IPS-18c (cell line): ENCODE data around the gene CKAP5.

Source experiments
- H3K4me3 ChIP-seq: 2 replicates; pipeline ENCODE4 v1.7.0; 2013; ENCODE audit warnings: low read depth, mild to moderate bottlenecking, low read length, moderate library complexity; ENCODE audit not compliant: insufficient read depth
- H3K9me3 ChIP-seq: one replicate; pipeline ENCODE4 v1.6.1; 2013; ENCODE audit warnings: mild to moderate bottlenecking, low read length, moderate library complexity; ENCODE audit not compliant: control insufficient read depth, insufficient read depth

CKAP5 gene

GRCh38 chr11:46743693-46744339, 102.3 kb downstream of the CKAP5 start:
- H3K4me3 ChIP-seq = no peak overlapping the region
- peaks cover 3% of the 10 kb centered on the region for H3K9me3 ChIP-seq

- H3K4me3 ChIP-seq = no peak overlapping the region
- H3K9me3 ChIP-seq = peaks cover 3% of the 10 kb centered on the region
These were observed 103.0 kb downstream of the CKAP5 start for GRCh38 chr11:46743043-46743442.

DNA sequence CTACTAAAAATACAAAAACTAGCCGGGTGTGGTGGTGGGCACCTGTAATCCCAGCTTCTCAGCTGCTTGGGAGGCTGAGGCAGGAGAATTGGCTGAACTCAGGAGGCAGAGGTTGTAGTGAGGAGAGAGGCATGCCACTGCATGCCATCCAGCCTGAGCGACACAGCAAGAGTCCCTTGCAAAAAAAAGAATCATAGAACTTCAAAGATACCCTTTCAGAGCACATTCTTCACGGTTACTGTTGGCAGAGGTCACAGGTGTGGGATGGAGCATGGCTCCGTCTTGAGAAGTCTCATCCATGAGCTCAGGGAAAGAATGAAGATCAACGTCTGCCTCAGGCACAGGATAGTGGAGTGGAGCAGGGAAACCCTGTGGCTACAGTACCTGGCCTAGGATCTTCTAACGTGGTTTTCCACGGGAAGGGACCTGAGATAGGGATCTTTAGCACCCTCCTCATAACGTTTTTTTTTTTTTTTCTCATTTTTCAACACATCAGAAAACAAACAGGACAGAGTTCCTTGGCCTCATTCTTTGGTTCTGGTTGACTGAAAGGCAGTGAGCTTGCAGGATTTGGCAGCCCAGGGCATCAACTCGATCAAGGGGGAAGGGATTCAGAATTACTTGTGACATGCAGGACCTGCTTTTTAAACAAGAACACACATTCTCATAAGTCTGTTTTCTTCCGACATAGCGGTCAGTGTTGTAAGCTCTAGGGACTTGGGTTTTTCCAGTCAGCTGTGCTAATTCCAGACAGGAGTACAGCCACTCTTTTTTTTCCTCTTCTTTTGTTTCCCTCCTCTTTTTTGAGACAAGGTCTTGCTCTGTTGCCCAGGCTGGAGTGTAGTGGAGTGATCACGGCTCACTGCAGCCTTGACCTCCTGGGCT, 104.2 kb downstream of the CKAP5 start:
- H3K4me3 ChIP-seq = no peak overlapping the region
- H3K9me3 ChIP-seq = peaks cover 3% of the 10 kb centered on the region

DNA sequence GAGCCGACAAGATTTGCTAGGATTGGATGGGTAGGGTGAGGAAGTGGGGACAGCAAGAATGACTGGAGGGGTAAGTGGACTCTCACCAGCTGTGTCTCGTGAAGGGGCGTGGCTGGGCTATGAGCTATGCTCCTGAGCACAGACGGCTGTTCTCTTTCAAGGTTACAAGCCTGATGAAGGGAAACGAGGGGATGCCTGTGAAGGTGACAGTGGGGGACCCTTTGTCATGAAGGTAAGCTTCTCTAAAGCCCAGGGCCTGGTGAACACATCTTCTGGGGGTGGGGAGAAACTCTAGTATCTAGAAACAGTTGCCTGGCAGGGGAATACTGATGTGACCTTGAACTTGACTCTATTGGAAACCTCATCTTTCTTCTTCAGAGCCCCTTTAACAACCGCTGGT, 107.2 kb downstream of the CKAP5 start:
- Histone ChIP-seq H3K9me3 (peaks cover 3% of the 10 kb centered on the region), H3K4me3 (no peak overlapping the region)

GRCh38 chr11:46737699-46738098, 108.4 kb downstream of the CKAP5 start:
- H3K9me3 ChIP-seq = peaks cover 3% of the 10 kb centered on the region
- H3K4me3 ChIP-seq = no peak overlapping the region

DNA sequence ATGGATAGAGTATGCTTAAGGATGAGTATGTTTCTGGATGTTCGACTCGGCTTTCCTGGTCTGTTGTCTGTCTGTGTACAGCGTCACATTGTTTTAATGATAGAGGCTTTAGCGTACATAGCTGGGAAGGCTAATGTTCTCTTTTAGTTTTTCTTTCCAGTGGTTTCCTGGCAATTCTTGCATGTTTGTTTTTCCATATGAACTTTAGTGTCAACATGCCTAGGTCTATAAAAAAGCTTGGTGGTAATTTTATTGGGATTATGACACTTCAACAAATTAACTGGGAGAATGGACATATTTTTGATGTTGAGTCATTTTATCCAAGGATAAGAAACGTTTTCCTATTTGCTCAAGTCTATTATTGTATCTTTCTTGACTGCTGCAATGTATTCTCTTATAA, 109.5 kb downstream of the CKAP5 start:
- H3K9me3 ChIP-seq = no peaks in the 10 kb centered on the region
- no peak overlapping the region for H3K4me3 ChIP-seq

DNA sequence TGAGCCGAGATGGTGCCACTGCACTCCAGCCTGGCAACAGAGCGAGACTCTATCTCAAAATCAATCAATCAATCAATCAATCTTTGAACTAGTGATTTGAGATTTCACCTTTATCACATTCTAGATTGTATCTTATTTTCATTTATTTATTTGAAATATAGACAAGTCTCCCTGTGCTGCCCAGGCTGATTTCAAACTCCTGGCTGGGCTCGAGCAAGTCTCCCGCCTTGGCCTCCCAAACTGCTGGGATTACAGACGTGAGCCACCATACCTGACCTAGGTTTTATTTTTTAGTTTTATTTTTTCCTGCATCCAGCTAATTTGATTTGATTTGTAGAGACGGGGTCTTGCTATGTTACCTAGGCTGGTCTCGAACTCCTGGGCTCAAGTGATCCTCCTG, 109.9 kb downstream of the CKAP5 start:
- H3K4me3 ChIP-seq = no peak overlapping the region
- no peaks in the 10 kb centered on the region for H3K9me3 ChIP-seq

GRCh38 chr11:46733234-46733633, 112.8 kb downstream of the CKAP5 start:
- no peak overlapping the region for H3K4me3 ChIP-seq
- no peaks in the 10 kb centered on the region for H3K9me3 ChIP-seq

- Histone ChIP-seq H3K9me3 (peaks cover 2% of the 10 kb centered on the region), H3K4me3 (no peak overlapping the region)
These were observed 114.5 kb downstream of the CKAP5 start for GRCh38 chr11:46731545-46731944.

- peaks cover 2% of the 10 kb centered on the region for H3K9me3 ChIP-seq
- H3K4me3 ChIP-seq = no peak overlapping the region
These were observed 116.7 kb downstream of the CKAP5 start for GRCh38 chr11:46729110-46730027.

DNA sequence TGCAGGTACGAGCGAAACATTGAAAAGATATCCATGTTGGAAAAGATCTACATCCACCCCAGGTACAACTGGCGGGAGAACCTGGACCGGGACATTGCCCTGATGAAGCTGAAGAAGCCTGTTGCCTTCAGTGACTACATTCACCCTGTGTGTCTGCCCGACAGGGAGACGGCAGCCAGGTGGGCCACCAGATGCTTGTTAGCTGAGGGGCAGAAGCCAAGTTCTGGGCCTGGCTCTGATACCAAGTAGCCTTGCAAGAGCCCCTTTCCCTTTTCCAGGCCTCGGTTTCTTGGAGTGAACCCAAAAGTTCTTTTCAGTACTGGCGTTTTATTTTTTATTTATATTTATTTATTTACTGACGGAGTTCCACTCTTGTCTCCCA, 117.4 kb downstream of the CKAP5 start:
- H3K9me3 ChIP-seq = peaks cover 2% of the 10 kb centered on the region
- H3K4me3 ChIP-seq = no peak overlapping the region

DNA sequence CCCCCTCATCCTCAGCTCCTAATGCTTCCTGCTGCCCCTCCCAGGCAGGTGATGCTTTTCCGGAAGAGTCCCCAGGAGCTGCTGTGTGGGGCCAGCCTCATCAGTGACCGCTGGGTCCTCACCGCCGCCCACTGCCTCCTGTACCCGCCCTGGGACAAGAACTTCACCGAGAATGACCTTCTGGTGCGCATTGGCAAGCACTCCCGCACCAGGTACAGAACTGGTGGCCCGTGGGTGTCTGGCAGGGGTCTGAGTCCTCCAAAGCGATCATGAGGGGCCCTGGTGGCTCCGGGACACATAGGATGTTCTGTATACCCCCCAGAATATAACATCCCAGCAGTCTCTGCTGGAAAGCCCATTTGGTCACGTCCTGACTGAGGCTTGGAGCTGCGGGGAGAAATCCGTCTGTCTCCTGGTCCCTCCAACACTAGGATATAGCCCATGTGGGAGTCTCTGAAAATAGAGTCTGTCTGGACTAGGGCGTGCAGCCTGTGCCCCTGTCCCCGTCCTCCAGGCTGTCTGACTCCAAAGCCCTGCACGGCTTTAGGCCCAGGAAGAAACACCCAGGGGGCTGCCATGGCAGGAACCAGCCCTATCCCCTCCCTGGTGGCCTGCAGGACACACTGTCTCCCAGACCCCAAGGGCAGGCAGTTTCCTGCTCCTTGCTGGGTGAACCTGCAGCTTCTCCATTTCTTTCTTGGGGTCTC, 118.0 kb downstream of the CKAP5 start:
- Histone ChIP-seq H3K9me3 (peaks cover 2% of the 10 kb centered on the region), H3K4me3 (no peak overlapping the region)

DNA sequence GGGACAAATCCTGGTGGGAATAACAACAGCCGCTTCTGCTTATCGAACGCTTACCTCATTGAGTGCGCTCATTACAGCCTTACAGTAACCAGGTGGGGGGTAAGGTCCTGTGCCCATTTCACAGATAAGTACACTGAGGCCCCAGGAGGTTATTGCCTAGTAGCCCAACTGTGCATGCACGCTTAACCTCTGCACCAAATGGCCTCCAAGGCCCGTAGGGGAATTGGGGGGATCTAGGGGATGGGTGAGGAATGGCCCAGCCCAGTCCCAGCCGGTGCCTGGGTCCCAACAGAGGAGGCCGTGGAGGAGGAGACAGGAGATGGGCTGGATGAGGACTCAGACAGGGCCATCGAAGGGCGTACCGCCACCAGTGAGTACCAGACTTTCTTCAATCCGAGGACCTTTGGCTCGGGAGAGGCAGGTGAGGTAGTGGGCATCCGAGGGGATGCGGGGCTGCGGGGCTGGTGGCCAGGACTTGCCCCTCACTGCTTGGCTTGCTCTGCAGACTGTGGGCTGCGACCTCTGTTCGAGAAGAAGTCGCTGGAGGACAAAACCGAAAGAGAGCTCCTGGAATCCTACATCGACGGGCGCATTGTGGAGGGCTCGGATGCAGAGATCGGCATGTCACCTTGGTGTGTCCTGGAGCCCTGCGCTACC, 119.7 kb downstream of the CKAP5 start:
- Histone ChIP-seq H3K9me3 (peaks cover 2% of the 10 kb centered on the region), H3K4me3 (no peak overlapping the region; the same call in 1 of the 2 replicates)

DNA sequence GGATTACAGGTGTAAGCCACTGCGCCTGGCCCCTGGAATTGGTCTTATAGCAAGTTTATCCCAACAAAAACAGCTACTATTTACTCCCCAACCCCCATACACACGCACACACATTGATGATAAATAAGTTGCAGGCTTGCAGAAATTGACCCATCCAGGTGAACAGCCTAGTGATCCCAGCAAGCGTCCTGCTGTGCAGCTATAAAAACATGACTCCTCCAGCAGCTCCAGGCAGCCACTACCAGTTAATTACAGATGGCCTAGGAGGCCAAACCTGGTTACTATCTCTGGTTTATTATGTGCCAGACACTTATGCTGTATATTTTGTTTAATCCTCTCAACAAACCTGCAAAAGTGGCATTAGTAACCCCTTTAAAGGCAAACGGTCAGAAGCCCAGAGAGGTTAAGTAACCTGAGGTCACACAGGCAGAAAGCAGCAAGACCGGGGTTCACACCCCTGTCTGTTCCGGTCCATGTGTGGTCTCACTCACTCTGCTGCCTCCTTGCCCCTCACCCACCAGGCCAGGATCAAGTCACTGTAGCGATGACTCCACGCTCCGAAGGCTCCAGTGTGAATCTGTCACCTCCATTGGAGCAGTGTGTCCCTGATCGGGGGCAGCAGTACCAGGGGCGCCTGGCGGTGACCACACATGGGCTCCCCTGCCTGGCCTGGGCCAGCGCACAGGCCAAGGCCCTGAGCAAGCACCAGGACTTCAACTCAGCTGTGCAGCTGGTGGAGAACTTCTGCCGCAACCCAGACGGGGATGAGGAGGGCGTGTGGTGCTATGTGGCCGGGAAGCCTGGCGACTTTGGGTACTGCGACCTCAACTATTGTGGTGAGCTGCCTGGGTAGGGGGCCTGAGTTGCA, 120.5 kb downstream of the CKAP5 start:
- no peak overlapping the region for H3K4me3 ChIP-seq

GRCh38 chr11:46724088-46724487, 122.0 kb downstream of the CKAP5 start:
- H3K4me3 ChIP-seq = no peak overlapping the region
- H3K9me3 ChIP-seq = peaks cover 2% of the 10 kb centered on the region

More for the DNA sequence above, 120.5 kb downstream of the CKAP5 start:
- H3K9me3 ChIP-seq = peaks cover 2% of the 10 kb centered on the region

DNA sequence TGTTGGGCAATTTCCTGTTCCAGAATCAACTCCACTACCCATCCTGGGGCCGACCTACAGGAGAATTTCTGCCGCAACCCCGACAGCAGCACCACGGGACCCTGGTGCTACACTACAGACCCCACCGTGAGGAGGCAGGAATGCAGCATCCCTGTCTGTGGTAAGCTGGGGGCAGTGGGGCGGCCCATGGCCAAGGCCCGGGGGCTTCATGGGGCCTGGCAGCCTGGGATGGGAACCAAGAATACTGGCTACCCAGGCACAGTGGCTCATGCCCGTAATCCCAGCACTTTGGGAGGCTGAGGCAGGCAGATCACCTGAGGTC, 122.8 kb downstream of the CKAP5 start:
- Histone ChIP-seq H3K9me3 (peaks cover 2% of the 10 kb centered on the region), H3K4me3 (no peak overlapping the region)
